ENCODE results near the gene SRCIN1. TPM values are rescaled to one million over a fixed set of nuclear protein-coding genes. Genes with fewer than 3 reads are reported as not detected.

SRCIN1 gene
- total RNA-seq, 1 experiment from 2014 or later = 6.9 TPM

- H2BK20ac ChIP-seq (ENCODE audit: low read depth, low read length, poor library complexity, severe bottlenecking) = no peak overlapping the region
- H3K36me3 Mint-ChIP-seq (ENCODE audit: insufficient read depth in 1 of 3, low read depth in 3 of 3) = peaks cover 0 to 3% (median 0%) of the 10 kb centered on the region in 3 experiments; a peak in 1 of 7 replicates
- H3K4me3 Mint-ChIP-seq = peak overlapping the region; percentile 45 to 86
- peaks cover 21% of the 10 kb centered on the region for H3K23me2 ChIP-seq (ENCODE audit: insufficient read length, low read depth, low read length, poor library complexity, severe bottlenecking)
- no peak overlapping the region for H4K91ac ChIP-seq (ENCODE audit: insufficient read length, low read depth, low read length)
- no peak overlapping the region for H3K14ac ChIP-seq (ENCODE audit: insufficient read depth, low read length)
- H3K27ac Mint-ChIP-seq = no peak overlapping the region
- H3K23ac ChIP-seq (ENCODE audit: insufficient read length, low read depth, low read length) = no peak overlapping the region
- no peak overlapping the region for H4K5ac ChIP-seq (ENCODE audit: insufficient read length, low read depth, low read length)
- no peaks in the 10 kb centered on the region for H4K20me1 ChIP-seq (ENCODE audit: control insufficient read depth, insufficient read depth, insufficient read length)
- no peak overlapping the region for H2BK5ac ChIP-seq (ENCODE audit: insufficient read length, low read length)
- H3K4ac ChIP-seq (ENCODE audit: low read depth, low read length) = no peak overlapping the region
- TF ChIP-seq CTCF (conservative IDR thresholded peaks at IDR 0.05) = peak; percentile 19; the same call in 1 of the 3 replicates
- H3K27me3 ChIP-seq (ENCODE audit: insufficient read depth, low read length) = peaks cover 77% of the 10 kb centered on the region
- H3K79me1 ChIP-seq (ENCODE audit: insufficient read depth, low read depth, low read length, poor library complexity, severe bottlenecking) = no peaks in the 10 kb centered on the region
- no peak overlapping the region for H2BK15ac ChIP-seq (ENCODE audit: low read depth, low read length)
- no peaks in the 10 kb centered on the region for H3K79me2 ChIP-seq (ENCODE audit: insufficient read depth, low read length)
- peaks cover 96% of the 10 kb centered on the region for H3K27me3 Mint-ChIP-seq (ENCODE audit: low read depth)
- 0 out of 2 replicates have a peak, but pooled peaks cover 3% of the 10 kb centered on the region for H3K4me1 ChIP-seq (ENCODE audit: insufficient read depth, low read length)
- peaks cover 34 to 64% of the 10 kb centered on the region in 2 experiments for H3K4me1 Mint-ChIP-seq
- no peak overlapping the region for H2BK120ac ChIP-seq (ENCODE audit: low read depth, low read length, poor library complexity, severe bottlenecking)
- no peak overlapping the region for H4K8ac ChIP-seq (replicated peaks; ENCODE audit: insufficient read length, low read depth, low read length)
- no peak overlapping the region for H2AFZ ChIP-seq (ENCODE audit: low read length)
- H3K18ac ChIP-seq (ENCODE audit: insufficient read length, low read depth, low read length) = no peak overlapping the region
- H3K9ac ChIP-seq (ENCODE audit: extremely low read depth, insufficient read length, low read length) = no peak overlapping the region
- no peak overlapping the region for H3K27ac ChIP-seq (ENCODE audit: insufficient read length, low read depth, low read length)
- H3T11ph ChIP-seq (ENCODE audit: low read length) = no peak overlapping the region
- peak overlapping the region; percentile 66 for H3K4me2 ChIP-seq (ENCODE audit: insufficient read depth, insufficient read length, low read length)
- H3K9me3 ChIP-seq (ENCODE audit: control insufficient read depth, low read depth, low read length) = no peaks in the 10 kb centered on the region
- peak; percentile 94 for DNase-seq
- no peaks in the 10 kb centered on the region; a peak in 2 of 5 replicates for H3K9me3 Mint-ChIP-seq
- H3K56ac ChIP-seq (ENCODE audit: insufficient read length, low read depth, low read length) = no peak overlapping the region
- H2AK5ac ChIP-seq (ENCODE audit: insufficient read length, low read length) = no peak overlapping the region
- 100% methylated on average over 1 of the region's 50 CpGs for WGBS (ENCODE audit: extremely low coverage, insufficient read length, low lambda C conversion rate)
- no peak overlapping the region for H2BK12ac ChIP-seq (ENCODE audit: insufficient read length, low read depth, low read length)
These were observed 42.1 kb downstream of the SRCIN1 start for GRCh38 chr17:38563362-38564253.

Measured in H9 (cell line).